ENCODE measurements around the gene C19orf38. TPM values are rescaled to one million over a fixed set of nuclear protein-coding genes. Genes with fewer than 3 reads are reported as not detected.

Gene C19orf38
- total and polyA plus RNA-seq, 10 donors: 10.2 to 48.1 (median 17.9) TPM

GRCh38 chr19:10882108-10882457 lies 33.9 kb downstream of the C19orf38 start:
- Histone ChIP-seq H3K9me3 (no peaks in the 10 kb centered on the region), H3K4me1 (peaks cover 0 to 54% (median 32%) of the 10 kb centered on the region in 6 donors), H3K27ac (no peak overlapping the region), H3K4me3 (no peak overlapping the region), H3K36me3 (peaks cover 0 to 12% (median 0%) of the 10 kb centered on the region in 6 donors), H3K27me3 (replicated peaks in 1 of 7) (no peaks in the 10 kb centered on the region)
- WGBS, 5 donors: 84 to 95% (median 87%) methylated on average over 9 of the region's 9 CpGs
- intact Hi-C loops (cut with DNase I; ENCODE audit: low total_unique reads): no loop called here
- no peak for TF ChIP-seq POLR2AphosphoS5 (IDR thresholded peaks at IDR 0.05)
- no peak for TF ChIP-seq POLR2A (IDR thresholded peaks at IDR 0.05)
- TF ChIP-seq CTCF (IDR thresholded peaks at IDR 0.05 in 8 of 11, conservative IDR thresholded peaks at IDR 0.05 in 3 of 11): no peak
- DNase-seq: no peak

- H3K36me3 ChIP-seq: peaks cover 0 to 12% (median 0%) of the 10 kb centered on the region in 6 donors
- H3K4me1 ChIP-seq: peaks cover 0 to 43% (median 18%) of the 10 kb centered on the region in 6 donors
- H3K27me3 ChIP-seq (replicated peaks in 1 of 7): no peaks in the 10 kb centered on the region
- no peaks in the 10 kb centered on the region for H3K9me3 ChIP-seq
- H3K4me3 ChIP-seq: no peak overlapping the region
- TF ChIP-seq POLR2A (IDR thresholded peaks at IDR 0.05) (no peak), POLR2AphosphoS5 (IDR thresholded peaks at IDR 0.05) (no peak), CTCF (IDR thresholded peaks at IDR 0.05 in 8 of 11, conservative IDR thresholded peaks at IDR 0.05 in 3 of 11) (no peak)
- WGBS, 5 donors: 69 to 94% (median 77%) methylated on average over 2 of the region's 2 CpGs
- intact Hi-C loops (cut with DNase I; ENCODE audit: low total_unique reads): no loop called here
- no peak for DNase-seq
- H3K27ac ChIP-seq: no peak overlapping the region
Observed at GRCh38 chr19:10884274-10884673, 36.1 kb downstream of the C19orf38 start.

GRCh38 chr19:10885201-10886169 lies 37.3 kb downstream of the C19orf38 start:
- Histone ChIP-seq H3K27ac (no peak overlapping the region), H3K4me3 (no peak overlapping the region), H3K4me1 (peaks cover 0 to 39% (median 15%) of the 10 kb centered on the region in 6 donors), H3K9me3 (no peaks in the 10 kb centered on the region), H3K27me3 (replicated peaks in 1 of 7) (no peaks in the 10 kb centered on the region), H3K36me3 (peaks cover 0 to 12% (median 0%) of the 10 kb centered on the region in 6 donors)
- TF ChIP-seq CTCF (IDR thresholded peaks at IDR 0.05 in 8 of 11, conservative IDR thresholded peaks at IDR 0.05 in 3 of 11): no peak
- no peak for TF ChIP-seq POLR2A (IDR thresholded peaks at IDR 0.05)
- TF ChIP-seq POLR2AphosphoS5 (IDR thresholded peaks at IDR 0.05): no peak
- intact Hi-C loops (cut with DNase I; ENCODE audit: low total_unique reads): no loop called here
- WGBS, 5 donors: 76 to 87% (median 80%) methylated on average over 20 of the region's 20 CpGs
- no peak for DNase-seq
